Esophagus muscularis mucosa (tissue), 3 donors: ENCODE results near the gene OR2S2.

Experiments used
- POLR2A ChIP-seq: fragments of 450-650 bp; IDR thresholded peaks from one replicate; pipeline ENCODE4 v1.6.1; 2017; ENCODE audit warnings: antibody characterized with exemption, moderate library complexity, mild to moderate bottlenecking, low read depth
- TF ChIP-seq, protein P1 (sequence below), 3 experiments: fragments of 200-600 bp in 2 of 3; fragments of 450-650 bp in 1 of 3; sonication (generic) in 2 of 3; IDR thresholded peaks; one replicate each; pipeline ENCODE4 v1.5.1; 2017 to 2019; ENCODE audit warnings: antibody characterized with exemption in 3 of 3, mild to moderate bottlenecking in 2 of 3, moderate library complexity in 1 of 3

DNA sequence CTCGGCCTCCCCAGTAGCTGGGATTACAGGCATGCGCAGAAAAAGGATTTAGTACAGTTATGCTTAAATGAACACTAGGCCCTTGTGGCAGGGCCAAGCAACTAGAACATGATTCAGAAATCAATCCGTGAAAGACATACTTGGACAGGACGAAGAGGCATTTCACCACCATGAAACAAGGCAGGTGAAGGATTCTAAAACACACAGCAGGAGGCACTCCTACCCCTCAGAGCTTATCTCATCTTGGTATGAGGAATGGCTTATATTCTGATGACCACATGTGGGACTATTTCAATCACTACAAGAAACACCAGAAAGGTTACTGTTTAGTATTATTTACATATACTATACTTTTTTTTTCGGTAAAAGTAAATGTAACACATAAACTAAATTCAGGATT is 15.7 kb downstream of the OR2S2 start:
- TF ChIP-seq, protein P1, sequence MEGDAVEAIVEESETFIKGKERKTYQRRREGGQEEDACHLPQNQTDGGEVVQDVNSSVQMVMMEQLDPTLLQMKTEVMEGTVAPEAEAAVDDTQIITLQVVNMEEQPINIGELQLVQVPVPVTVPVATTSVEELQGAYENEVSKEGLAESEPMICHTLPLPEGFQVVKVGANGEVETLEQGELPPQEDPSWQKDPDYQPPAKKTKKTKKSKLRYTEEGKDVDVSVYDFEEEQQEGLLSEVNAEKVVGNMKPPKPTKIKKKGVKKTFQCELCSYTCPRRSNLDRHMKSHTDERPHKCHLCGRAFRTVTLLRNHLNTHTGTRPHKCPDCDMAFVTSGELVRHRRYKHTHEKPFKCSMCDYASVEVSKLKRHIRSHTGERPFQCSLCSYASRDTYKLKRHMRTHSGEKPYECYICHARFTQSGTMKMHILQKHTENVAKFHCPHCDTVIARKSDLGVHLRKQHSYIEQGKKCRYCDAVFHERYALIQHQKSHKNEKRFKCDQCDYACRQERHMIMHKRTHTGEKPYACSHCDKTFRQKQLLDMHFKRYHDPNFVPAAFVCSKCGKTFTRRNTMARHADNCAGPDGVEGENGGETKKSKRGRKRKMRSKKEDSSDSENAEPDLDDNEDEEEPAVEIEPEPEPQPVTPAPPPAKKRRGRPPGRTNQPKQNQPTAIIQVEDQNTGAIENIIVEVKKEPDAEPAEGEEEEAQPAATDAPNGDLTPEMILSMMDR (IDR thresholded peaks at IDR 0.05) = no peak
- no peak for TF ChIP-seq POLR2A
